ENCODE results near the gene SMS. TPM values are rescaled to one million over a fixed set of nuclear protein-coding genes. Genes with fewer than 3 reads are reported as not detected.

SMS gene
- total RNA-seq, 1 experiment from 2014 or later: 164 TPM

DNA sequence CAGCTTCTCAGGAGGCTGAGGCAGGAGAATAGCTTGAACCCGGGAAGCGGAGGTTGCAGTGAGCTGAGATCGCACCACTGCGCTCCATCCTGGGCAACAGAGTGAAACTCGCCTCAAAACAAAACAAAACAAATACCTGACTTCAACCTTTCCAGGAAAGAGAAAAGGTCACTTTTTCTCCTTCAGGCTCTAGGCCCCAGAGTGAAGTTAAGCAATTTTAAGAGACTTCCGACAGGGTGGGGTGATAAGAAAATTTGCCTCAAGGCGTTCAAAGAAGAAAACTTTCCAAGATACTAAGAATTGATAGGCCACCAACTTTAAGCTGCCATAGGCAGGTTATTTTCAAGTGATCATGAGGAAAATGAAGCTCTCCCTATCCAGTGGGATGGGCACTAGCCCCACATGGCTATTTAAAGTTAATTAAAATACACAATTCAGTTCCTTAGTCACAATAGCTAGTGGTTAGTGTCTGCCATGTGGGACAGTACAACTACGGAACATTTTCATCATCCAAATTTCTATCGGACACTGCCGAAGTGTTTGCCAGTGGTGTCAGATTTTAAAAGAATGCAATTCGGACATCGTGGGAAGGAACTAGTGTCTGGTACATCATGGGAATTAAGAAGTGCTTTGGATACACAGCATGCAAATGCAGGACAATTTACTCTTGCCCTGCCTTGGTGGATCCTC is 33.0 kb downstream of the SMS start:
- H3K4me1 ChIP-seq (ENCODE audit: insufficient read depth, low read length): peaks cover 35% of the 10 kb centered on the region
- CTCF ChIA-PET: interaction anchor here (0.8 kb wide), 1 partner anchor 493 kb away, joined by 4 read pairs; no protein-coding TSS in a partner anchor
- no peak overlapping the region for H3K9ac ChIP-seq (ENCODE audit: low read length)
- H3K27ac ChIP-seq (ENCODE audit: low read length): peak overlapping the region; percentile 72
- no peak overlapping the region for H3K4me3 ChIP-seq (ENCODE audit: low read length)
- H3K36me3 ChIP-seq (ENCODE audit: low read depth, low read length): peaks cover 35% of the 10 kb centered on the region
- H2AFZ ChIP-seq (ENCODE audit: low read length): no peak overlapping the region
- peaks cover 3% of the 10 kb centered on the region for H3F3A ChIP-seq (ENCODE audit: low read length, unreplicated experiment)
- H3K9me2 ChIP-seq (replicated peaks; ENCODE audit: low read length): no peaks in the 10 kb centered on the region
- intact Hi-C loops (cut with micrococcal nuclease): loop anchor here (1.0 to 10.0 kb wide), 5 partner anchors 30 to 1599 kb away; partner anchors contain the start of gene MBTPS2
- POLR2A ChIA-PET (ENCODE audit: unreplicated experiment): interaction anchor here (0.6 kb wide), 1 partner anchor 275 kb away, joined by 3 read pairs; no protein-coding TSS in a partner anchor
- TF ChIP-seq EZH2 (IDR thresholded peaks at IDR 0.05; ENCODE audit: low read length, unreplicated experiment): no peak
- TF ChIP-seq, protein P1, sequence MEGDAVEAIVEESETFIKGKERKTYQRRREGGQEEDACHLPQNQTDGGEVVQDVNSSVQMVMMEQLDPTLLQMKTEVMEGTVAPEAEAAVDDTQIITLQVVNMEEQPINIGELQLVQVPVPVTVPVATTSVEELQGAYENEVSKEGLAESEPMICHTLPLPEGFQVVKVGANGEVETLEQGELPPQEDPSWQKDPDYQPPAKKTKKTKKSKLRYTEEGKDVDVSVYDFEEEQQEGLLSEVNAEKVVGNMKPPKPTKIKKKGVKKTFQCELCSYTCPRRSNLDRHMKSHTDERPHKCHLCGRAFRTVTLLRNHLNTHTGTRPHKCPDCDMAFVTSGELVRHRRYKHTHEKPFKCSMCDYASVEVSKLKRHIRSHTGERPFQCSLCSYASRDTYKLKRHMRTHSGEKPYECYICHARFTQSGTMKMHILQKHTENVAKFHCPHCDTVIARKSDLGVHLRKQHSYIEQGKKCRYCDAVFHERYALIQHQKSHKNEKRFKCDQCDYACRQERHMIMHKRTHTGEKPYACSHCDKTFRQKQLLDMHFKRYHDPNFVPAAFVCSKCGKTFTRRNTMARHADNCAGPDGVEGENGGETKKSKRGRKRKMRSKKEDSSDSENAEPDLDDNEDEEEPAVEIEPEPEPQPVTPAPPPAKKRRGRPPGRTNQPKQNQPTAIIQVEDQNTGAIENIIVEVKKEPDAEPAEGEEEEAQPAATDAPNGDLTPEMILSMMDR (conservative IDR thresholded peaks at IDR 0.05; ENCODE audit: low read depth, low read length): no peak
- TF ChIP-seq EZH2phosphoT487 (IDR thresholded peaks at IDR 0.05; ENCODE audit: borderline replicate concordance, low read length): no peak
- no peak for ATAC-seq
- H4K20me1 ChIP-seq (ENCODE audit: low read length): no peaks in the 10 kb centered on the region
- H3K4me2 ChIP-seq (ENCODE audit: low read length): peak overlapping the region; percentile 72; the same call in 1 of the 2 replicates
- H3K79me2 ChIP-seq (ENCODE audit: low read length): peaks cover 8% of the 10 kb centered on the region
- BruUV-seq (replicated peaks): no TSS peak
- DNase-seq: peak; percentile 6
- no peaks in the 10 kb centered on the region for H3K9me3 ChIP-seq (ENCODE audit: low read length)
- H3K27me3 ChIP-seq (ENCODE audit: low read length): no peaks in the 10 kb centered on the region

DNA sequence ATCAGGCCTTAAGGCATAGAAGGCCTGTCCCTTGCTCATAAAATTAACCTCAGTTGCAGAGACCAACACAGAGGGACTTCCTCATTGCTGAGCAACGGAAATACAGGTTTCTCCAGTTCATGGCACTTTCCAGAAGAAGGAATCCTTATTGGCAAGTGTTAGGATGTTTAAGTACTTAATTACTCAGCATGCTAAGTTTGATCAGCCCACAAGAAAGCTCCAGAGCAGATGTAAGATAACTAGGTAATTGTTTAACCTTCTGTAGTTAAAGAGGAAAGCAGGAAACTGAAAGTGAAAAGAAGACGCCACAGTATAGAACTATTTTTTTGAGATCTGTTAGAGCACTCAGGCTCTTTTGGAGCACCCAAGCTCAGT is 33.5 kb downstream of the SMS start:
- 0 out of 2 replicates have a peak, but pooled peaks cover 2% of the 10 kb centered on the region for H3K79me2 ChIP-seq (ENCODE audit: low read length)
- H3K4me3 ChIP-seq (ENCODE audit: low read length): peak overlapping the region; percentile 41; the same call in 1 of the 2 replicates
- H4K20me1 ChIP-seq (ENCODE audit: low read length): no peaks in the 10 kb centered on the region
- DNase-seq (peak; percentile 85), ATAC-seq (peak; percentile 75)
- no peak overlapping the region for H3K9ac ChIP-seq (ENCODE audit: low read length)
- H3K4me1 ChIP-seq (ENCODE audit: insufficient read depth, low read length): peaks cover 35% of the 10 kb centered on the region
- H3F3A ChIP-seq (ENCODE audit: low read length, unreplicated experiment): peaks cover 3% of the 10 kb centered on the region
- ChIA-PET CTCF (interaction anchor here (0.6 to 0.8 kb wide), 2 partner anchors 494 to 897 kb away, joined by 3 to 4 read pairs; no protein-coding TSS in a partner anchor), POLR2A (ENCODE audit: unreplicated experiment) (interaction anchor here (0.6 kb wide), 1 partner anchor 274 kb away, joined by 3 read pairs; no protein-coding TSS in a partner anchor)
- H3K4me2 ChIP-seq (ENCODE audit: low read length): peak overlapping the region; percentile 72
- H3K9me3 ChIP-seq (ENCODE audit: low read length): no peaks in the 10 kb centered on the region
- H2AFZ ChIP-seq (ENCODE audit: low read length): no peak overlapping the region
- intact Hi-C loops (cut with micrococcal nuclease): loop anchor here (1.0 to 10.0 kb wide), 5 partner anchors 31 to 1599 kb away; partner anchors contain the start of gene MBTPS2
- no peaks in the 10 kb centered on the region for H3K27me3 ChIP-seq (ENCODE audit: low read length)
- no peaks in the 10 kb centered on the region for H3K9me2 ChIP-seq (replicated peaks; ENCODE audit: low read length)
- H3K27ac ChIP-seq (ENCODE audit: low read length): peak overlapping the region; percentile 72
- no TSS peak for BruUV-seq (replicated peaks)
- TF ChIP-seq EZH2phosphoT487 (IDR thresholded peaks at IDR 0.05; ENCODE audit: borderline replicate concordance, low read length) (no peak), EZH2 (IDR thresholded peaks at IDR 0.05; ENCODE audit: low read length, unreplicated experiment) (no peak)
- TF ChIP-seq, protein P1 (conservative IDR thresholded peaks at IDR 0.05; ENCODE audit: low read depth, low read length): no peak
- peaks cover 39% of the 10 kb centered on the region for H3K36me3 ChIP-seq (ENCODE audit: low read depth, low read length)

Data from PC-3 (cell line).